ENCODE results near the gene BCL7A.

The BCL7A gene

GRCh38 chr12:122018457-122018856 lies 3.2 kb upstream of the BCL7A start (continued):
- no peak for TF ChIP-seq TSHZ2 (CRISPR knock-in tag; IDR thresholded peaks at IDR 0.05)
- TF ChIP-seq ZFP3 (CRISPR knock-in tag; IDR thresholded peaks at IDR 0.05), result no peak
- TF ChIP-seq PPARA (CRISPR knock-in tag; IDR thresholded peaks at IDR 0.05; ENCODE audit: borderline replicate concordance), result no peak
- TF ChIP-seq POU6F1 (CRISPR knock-in tag; IDR thresholded peaks at IDR 0.05; ENCODE audit: borderline replicate concordance, low read depth), result no peak
- no peak for TF ChIP-seq RARB (CRISPR knock-in tag; IDR thresholded peaks at IDR 0.05)
- TF ChIP-seq ZNF565 (CRISPR knock-in tag; conservative IDR thresholded peaks at IDR 0.05; ENCODE audit: low read depth), result no peak
- no peak for TF ChIP-seq ARNTL (CRISPR knock-in tag; IDR thresholded peaks at IDR 0.05; ENCODE audit: borderline replicate concordance, low read depth)
- TF ChIP-seq CSDC2 (CRISPR knock-in tag; IDR thresholded peaks at IDR 0.05), result no peak
- no peak for TF ChIP-seq GLIS3 (CRISPR knock-in tag; IDR thresholded peaks at IDR 0.05)
- TF ChIP-seq ZNF70 (CRISPR knock-in tag; IDR thresholded peaks at IDR 0.05), result no peak
- TF ChIP-seq, protein P1, sequence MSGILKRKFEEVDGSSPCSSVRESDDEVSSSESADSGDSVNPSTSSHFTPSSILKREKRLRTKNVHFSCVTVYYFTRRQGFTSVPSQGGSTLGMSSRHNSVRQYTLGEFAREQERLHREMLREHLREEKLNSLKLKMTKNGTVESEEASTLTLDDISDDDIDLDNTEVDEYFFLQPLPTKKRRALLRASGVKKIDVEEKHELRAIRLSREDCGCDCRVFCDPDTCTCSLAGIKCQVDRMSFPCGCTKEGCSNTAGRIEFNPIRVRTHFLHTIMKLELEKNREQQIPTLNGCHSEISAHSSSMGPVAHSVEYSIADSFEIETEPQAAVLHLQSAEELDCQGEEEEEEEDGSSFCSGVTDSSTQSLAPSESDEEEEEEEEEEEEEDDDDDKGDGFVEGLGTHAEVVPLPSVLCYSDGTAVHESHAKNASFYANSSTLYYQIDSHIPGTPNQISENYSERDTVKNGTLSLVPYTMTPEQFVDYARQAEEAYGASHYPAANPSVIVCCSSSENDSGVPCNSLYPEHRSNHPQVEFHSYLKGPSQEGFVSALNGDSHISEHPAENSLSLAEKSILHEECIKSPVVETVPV (CRISPR knock-in tag; IDR thresholded peaks at IDR 0.05), result no peak

- ATAC-seq, result no peak
- no peak for TF ChIP-seq ZFP3 (CRISPR knock-in tag; IDR thresholded peaks at IDR 0.05)
- no peak for TF ChIP-seq ZNF565 (CRISPR knock-in tag; conservative IDR thresholded peaks at IDR 0.05; ENCODE audit: low read depth)
- no peak for TF ChIP-seq ARNTL (CRISPR knock-in tag; IDR thresholded peaks at IDR 0.05; ENCODE audit: borderline replicate concordance, low read depth)
- no peak for TF ChIP-seq GLIS3 (CRISPR knock-in tag; IDR thresholded peaks at IDR 0.05)
- TF ChIP-seq ISL1 (CRISPR knock-in tag; IDR thresholded peaks at IDR 0.05), result no peak
- no peak for TF ChIP-seq TOX (CRISPR knock-in tag; IDR thresholded peaks at IDR 0.05; ENCODE audit: borderline replicate concordance)
- TF ChIP-seq ESRRG (CRISPR knock-in tag; IDR thresholded peaks at IDR 0.05), result no peak
- TF ChIP-seq PPARA (CRISPR knock-in tag; IDR thresholded peaks at IDR 0.05; ENCODE audit: borderline replicate concordance), result no peak
- TF ChIP-seq RARB (CRISPR knock-in tag; IDR thresholded peaks at IDR 0.05), result no peak
- no peak for TF ChIP-seq ZC3H10 (CRISPR knock-in tag; IDR thresholded peaks at IDR 0.05)
- TF ChIP-seq, protein P1 (CRISPR knock-in tag; IDR thresholded peaks at IDR 0.05), result no peak
- no peak for TF ChIP-seq SNAI2 (CRISPR knock-in tag; IDR thresholded peaks at IDR 0.05)
- no peak for TF ChIP-seq ZNF8 (CRISPR knock-in tag; IDR thresholded peaks at IDR 0.05)
- TF ChIP-seq ZFP30 (CRISPR knock-in tag; IDR thresholded peaks at IDR 0.05), result no peak
- TF ChIP-seq, protein P2, sequence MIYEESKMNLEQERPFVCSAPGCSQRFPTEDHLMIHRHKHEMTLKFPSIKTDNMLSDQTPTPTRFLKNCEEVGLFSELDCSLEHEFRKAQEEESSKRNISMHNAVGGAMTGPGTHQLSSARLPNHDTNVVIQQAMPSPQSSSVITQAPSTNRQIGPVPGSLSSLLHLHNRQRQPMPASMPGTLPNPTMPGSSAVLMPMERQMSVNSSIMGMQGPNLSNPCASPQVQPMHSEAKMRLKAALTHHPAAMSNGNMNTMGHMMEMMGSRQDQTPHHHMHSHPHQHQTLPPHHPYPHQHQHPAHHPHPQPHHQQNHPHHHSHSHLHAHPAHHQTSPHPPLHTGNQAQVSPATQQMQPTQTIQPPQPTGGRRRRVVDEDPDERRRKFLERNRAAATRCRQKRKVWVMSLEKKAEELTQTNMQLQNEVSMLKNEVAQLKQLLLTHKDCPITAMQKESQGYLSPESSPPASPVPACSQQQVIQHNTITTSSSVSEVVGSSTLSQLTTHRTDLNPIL (CRISPR knock-in tag; IDR thresholded peaks at IDR 0.05; ENCODE audit: low read depth), result no peak
- TF ChIP-seq TSHZ2 (CRISPR knock-in tag; IDR thresholded peaks at IDR 0.05), result no peak
- TF ChIP-seq CSDC2 (CRISPR knock-in tag; IDR thresholded peaks at IDR 0.05), result no peak
- no peak for TF ChIP-seq OSR1 (CRISPR knock-in tag; IDR thresholded peaks at IDR 0.05)
- no peak for TF ChIP-seq BACH2 (CRISPR knock-in tag; IDR thresholded peaks at IDR 0.05; ENCODE audit: borderline replicate concordance)
These were observed 2.7 kb upstream of the BCL7A start for GRCh38 chr12:122018937-122019336.
